Fibroblast of pulmonary artery (primary cell): Measurements from ENCODE around the gene TEX54.

ENCODE experiments used
- DNase-seq: peaks from one replicate; pipeline ENCODE4 v3.0.0-alpha.2; 2010; ENCODE audit warnings: low read depth
- H3K4me3 ChIP-seq: replicated peaks from 2 replicates; pipeline ENCODE4 v1.5.1; 2011; ENCODE audit warnings: low read depth, mild to moderate bottlenecking, control low read depth, low read length, moderate library complexity
- TF ChIP-seq, protein P1 (sequence below): IDR thresholded peaks from 2 replicates; pipeline ENCODE4 v1.5.1; 2011; ENCODE audit warnings: mild to moderate bottlenecking, control low read depth, low read length, inconsistent platforms; ENCODE audit errors: missing control alignments

TEX54 gene

DNA sequence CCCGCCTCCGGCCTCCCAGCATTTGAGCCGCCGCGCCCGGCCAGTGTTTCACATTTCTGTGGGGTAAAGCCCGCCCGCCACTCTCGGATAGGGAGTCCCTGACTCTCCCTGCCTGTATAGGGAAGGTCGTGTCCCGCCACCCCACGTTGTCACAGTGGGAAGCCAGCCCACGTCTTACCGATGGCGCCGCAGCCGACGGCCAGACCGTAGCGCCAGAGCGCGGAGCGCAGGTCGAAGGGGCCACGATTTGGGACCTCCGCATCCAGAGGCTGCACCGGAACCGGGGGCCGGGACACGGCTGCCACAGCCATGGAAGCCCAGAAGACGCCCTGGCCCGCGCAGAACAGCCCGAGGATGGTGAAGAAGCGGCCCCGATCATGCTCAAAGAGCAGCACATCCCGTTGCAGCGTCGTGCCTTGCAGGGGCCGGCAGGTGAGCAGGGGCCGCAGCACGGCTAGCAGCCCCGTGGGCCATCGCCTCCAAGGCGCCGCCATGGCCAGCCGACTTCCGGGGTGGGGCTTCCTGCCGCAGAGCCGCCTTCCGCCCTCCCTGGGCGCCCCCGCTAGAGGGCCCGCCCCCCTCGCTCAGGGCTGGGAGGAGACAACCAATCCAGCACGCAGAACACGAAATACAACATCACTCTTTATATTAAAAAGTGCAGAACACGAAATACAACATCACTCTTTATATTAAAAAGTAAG is 41.0 kb downstream of the TEX54 start, which contains the start of gene TMEM223:
TMEM223 (minus strand) TSS at position 506 of the 701 bp plus-strand sequence; CDS start at position 494, 12 bp downstream.
- TF ChIP-seq, protein P1, sequence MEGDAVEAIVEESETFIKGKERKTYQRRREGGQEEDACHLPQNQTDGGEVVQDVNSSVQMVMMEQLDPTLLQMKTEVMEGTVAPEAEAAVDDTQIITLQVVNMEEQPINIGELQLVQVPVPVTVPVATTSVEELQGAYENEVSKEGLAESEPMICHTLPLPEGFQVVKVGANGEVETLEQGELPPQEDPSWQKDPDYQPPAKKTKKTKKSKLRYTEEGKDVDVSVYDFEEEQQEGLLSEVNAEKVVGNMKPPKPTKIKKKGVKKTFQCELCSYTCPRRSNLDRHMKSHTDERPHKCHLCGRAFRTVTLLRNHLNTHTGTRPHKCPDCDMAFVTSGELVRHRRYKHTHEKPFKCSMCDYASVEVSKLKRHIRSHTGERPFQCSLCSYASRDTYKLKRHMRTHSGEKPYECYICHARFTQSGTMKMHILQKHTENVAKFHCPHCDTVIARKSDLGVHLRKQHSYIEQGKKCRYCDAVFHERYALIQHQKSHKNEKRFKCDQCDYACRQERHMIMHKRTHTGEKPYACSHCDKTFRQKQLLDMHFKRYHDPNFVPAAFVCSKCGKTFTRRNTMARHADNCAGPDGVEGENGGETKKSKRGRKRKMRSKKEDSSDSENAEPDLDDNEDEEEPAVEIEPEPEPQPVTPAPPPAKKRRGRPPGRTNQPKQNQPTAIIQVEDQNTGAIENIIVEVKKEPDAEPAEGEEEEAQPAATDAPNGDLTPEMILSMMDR, result no peak
- peak; percentile 73 for DNase-seq
- peak within 1 kb of the TSS; percentile 88 for H3K4me3 ChIP-seq

DNA sequence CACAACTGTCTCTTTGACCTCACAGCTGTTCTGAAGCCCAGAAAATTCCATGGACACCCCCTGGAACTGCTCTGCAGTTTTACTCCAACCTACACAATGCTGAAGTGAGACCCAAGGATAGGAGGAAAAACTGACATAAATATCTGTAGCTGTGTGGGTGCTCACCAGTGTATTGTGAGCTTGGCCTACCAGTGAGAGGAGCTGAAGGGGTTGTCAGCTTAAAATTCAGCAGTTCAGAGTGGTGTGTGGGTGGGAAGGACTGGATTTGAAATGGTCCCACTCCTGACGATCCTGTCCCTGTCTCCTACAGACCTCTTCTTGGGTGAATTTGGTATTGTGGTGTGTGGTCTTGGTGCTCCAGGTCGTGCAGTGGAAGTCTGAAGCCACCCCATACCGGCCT is 43.1 kb downstream of the TEX54 start:
- TF ChIP-seq, protein P1, result no peak
- no peak overlapping the region for H3K4me3 ChIP-seq

DNA sequence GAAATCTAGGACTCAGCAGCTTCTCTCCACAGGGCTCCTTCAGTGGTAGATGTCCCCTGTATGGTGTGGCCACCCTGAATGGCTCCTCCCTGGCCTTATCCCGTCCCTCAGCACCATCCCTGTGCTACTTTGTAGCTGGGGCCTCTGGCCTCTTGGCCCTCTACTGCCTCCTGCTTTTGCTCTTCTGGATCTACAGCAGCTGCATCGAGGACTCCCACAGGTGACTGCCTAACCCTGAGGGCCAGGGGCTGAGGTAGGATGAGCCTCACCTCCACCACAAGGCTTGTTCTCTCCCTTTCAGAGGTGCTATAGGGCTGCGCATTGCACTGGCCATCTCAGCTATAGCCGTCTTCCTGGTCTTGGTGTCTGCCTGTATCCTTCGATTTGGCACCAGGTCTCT is 43.6 kb downstream of the TEX54 start:
- no peak overlapping the region for H3K4me3 ChIP-seq
- DNase-seq, result no peak
- TF ChIP-seq, protein P1, result no peak

More for the DNA sequence above, 43.1 kb downstream of the TEX54 start:
- no peak for DNase-seq

DNA sequence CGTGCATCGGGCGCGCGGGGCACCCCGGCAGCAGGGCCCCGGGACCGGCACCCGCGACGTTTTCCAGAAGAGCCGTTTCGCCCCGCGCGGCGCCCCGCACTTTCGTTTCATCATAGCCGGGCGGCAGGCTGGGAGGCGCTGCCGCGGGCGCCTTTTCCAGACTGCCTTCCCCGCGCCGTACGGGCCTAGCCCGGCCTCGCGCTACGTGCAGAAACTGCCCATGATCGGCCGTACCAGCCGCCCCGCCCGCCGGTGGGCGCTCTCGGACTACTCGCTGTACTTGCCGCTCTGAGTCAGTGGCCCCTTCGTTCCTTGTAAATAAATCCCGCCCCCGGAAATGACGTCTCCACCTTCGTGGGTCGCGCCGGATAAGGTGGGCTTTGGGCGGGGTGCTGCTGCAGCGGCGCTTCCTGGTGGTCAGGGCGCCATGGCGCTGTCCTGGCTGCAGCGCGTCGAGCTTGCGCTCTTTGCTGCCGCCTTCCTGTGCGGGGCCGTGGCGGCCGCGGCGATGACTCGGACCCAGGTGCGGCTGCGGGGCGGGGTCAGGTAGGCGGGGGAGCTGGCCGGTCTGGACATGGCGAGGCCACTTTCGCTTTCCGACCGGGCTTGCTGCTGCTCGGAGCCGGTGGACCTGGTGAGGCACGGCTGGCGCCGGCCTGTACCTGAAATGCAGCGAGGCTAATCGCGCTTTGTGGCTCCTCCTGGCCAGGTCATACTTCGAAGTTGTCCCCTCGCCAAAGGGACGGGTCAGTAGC is 45.5 kb downstream of the TEX54 start, which contains the start of gene TMEM179B:
TMEM179B (plus strand) TSS at position 398 of the 755 bp plus-strand sequence; CDS start at position 428, 30 bp downstream.
- H3K4me3 ChIP-seq, result peak within 1 kb of the TSS; percentile 89
- DNase-seq, result peak; percentile 98
- TF ChIP-seq, protein P1, result peak; percentile 54

DNA sequence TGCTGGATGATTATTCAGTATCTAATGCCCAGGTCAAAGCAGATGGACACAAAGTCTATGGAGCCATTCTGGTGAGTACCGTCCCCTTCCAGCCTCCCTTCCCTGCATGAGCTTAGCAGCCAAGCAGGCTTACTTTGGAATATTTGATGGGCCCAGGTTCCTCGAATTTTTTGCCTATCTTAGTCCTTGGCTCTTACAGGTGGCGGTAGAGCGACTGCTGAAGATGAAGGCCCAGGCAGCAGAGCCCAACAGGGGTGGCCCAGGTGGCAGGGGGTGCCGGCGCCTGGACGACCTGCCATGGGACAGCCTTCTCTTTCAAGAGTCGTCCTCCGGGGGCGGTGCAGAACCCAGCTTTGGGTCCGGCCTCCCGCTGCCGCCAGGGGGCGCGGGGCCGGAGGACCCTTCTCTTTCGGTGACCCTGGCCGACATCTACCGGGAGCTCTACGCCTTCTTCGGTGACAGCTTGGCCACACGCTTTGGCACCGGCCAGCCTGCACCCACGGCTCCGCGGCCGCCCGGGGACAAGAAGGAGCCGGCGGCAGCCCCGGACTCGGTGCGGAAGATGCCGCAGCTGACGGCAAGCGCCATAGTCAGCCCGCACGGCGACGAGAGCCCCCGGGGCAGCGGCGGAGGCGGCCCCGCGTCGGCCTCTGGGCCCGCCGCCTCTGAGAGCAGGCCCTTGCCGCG is 46.2 kb downstream of the TEX54 start:
- peak; percentile 78 for DNase-seq
- TF ChIP-seq, protein P1, result peak; percentile 92
- peak overlapping the region; percentile 89 for H3K4me3 ChIP-seq

DNA sequence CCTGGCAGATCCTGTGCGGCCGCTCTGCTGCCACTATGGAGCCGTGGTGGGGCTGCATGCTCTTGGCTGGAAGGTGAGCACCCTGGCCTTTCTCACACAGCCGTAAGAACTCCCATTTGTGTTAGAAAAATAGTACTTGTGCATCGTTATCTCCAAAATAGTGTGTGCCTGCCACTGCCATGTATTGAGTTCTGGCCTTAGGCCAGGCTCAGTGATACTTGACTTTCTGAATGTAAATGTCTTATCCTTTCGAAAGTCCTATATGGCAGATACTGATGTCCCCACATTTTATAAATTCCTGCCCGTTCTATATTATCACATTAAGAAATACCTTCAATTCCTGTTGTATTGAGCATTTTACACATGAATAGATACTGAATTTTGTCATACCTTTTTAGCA is 49.9 kb downstream of the TEX54 start:
- TF ChIP-seq, protein P1, result no peak
- DNase-seq, result no peak
- H3K4me3 ChIP-seq, result no peak overlapping the region
